HG02763 (cell line): ENCODE results near the gene EHMT2.

ENCODE experiments used
- ATAC-seq: cut with Tn5 transposase; IDR thresholded peaks from one replicate; pipeline ENCODE4 v1.9.1; 2021; ENCODE audit warnings: mild to moderate bottlenecking, moderate library complexity; ENCODE audit not compliant: unreplicated experiment

The EHMT2 gene

GRCh38 chr6:31892821-31893220 is 4.7 kb downstream of the EHMT2 start:
- ATAC-seq, result no peak

- ATAC-seq, result no peak
Measured at GRCh38 chr6:31889331-31889972, 8.0 kb downstream of the EHMT2 start.

DNA sequence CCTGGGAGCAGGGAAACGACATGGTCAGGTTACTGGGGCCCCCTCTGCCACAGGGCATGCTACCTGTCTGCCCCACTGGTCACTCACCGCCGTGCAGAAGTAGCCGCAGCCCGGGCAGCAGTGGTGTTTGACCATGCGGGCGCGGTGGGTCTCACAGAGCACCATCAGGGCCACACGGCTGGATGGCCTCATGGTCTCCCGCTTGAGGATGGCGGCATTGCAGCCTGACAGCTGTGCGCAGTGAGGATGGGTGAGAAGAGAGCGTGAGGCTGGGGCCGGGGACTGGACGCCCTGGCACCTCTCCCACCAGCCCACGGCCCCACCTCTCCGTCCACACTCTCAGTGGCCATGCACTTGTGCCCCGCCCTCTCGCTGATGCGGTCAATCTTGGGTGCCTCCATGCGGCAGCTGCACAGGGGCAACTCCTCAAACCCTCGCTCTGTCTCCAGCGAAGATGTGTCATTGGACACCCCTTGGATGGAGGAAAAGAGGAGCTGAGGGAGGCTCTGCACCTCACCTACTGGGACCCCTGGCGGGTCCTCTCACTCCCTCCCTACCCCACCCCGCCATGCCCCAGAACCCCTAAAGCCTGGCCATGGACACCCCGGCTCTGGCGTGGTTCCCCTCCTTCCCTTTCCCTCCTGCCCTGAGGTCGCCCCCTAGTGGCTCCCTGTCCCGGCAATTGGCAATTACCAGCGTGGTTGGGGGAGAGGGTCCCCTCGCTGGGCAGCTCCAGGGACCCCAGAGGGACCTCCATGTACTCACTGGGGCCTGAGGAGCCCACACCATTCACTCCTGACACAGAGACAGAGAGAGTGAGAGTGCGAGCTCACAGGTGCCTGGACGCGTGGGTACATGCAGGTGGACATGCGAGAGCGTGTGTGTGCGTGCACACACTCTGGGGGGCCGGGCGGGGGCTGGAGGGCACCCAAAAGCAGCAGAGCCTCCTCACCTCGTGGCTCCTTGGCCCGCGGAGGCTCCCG is 8.9 kb downstream of the EHMT2 start:
- ATAC-seq, result no peak

- ATAC-seq, result no peak
Measured at GRCh38 chr6:31887173-31888007, 10.1 kb downstream of the EHMT2 start.

DNA sequence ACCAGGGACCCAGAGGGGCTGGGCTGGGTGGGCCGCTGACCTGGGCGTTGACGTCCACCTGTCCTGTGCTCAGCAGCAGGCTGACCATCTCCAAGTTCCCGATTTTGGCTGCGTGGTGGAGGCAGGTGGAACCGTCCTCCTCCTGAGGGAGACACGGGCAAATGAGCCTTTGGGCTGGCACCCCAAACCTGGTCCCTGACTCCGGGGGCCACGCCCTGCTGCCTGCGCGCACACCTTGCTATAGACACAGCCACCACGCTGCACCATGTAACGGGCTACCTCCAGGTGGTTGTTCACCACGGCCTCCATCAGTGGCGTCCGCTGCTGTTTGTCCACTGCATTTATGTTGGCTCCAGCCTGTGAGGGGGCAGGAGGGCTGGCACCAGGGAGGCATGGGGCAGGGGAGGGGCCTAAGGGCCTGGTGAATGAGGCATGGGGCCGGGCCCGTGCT is 10.9 kb downstream of the EHMT2 start:
- no peak for ATAC-seq

- ATAC-seq, result no peak
Measured at GRCh38 chr6:31884528-31885035, 12.9 kb downstream of the EHMT2 start.

DNA sequence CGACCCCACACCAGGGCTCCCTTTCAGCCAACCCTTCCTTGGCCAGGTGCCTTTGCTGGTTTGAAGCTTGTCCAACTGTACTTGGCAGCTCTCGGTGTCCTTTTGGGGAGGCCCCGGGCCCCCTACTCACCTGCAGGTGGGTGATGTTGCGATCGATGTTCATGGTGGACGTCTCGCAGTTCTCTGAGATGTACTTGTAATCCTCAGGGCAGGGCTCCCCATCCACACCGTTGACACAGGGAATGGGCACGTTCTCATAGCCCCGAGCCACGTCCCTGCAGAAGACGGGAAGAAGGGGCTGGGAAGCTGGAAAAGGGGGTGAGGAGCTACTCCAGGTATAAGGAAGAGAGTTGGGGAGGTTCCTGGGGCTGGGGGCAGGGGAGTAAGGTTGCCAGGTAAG is 13.8 kb downstream of the EHMT2 start:
- ATAC-seq, result no peak

GRCh38 chr6:31882344-31882743 is 15.2 kb downstream of the EHMT2 start:
- no peak for ATAC-seq

GRCh38 chr6:31881136-31881859 is 16.2 kb downstream of the EHMT2 start:
- no peak for ATAC-seq

DNA sequence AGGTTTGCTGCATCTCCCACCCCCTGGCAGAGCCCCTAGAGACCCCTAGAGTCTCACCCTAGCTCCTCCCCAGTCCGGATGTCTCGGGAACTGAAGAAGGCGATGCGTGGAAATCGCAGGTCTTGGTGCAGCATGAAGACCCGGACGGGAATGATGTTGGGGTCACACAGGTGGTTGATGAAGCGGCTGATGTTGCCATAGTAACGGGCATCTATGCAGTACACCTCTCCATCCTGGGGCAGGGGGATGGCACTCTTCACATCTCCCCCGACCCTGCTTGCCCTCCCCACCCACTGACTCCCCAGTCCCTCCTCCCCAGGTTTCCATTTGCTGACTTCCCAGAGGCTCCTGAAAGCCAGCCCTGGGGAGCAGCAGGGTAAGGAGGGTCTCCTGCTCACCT is 16.9 kb downstream of the EHMT2 start:
- ATAC-seq, result no peak

GRCh38 chr6:31879901-31880300 is 17.6 kb downstream of the EHMT2 start:
- ATAC-seq, result no peak

DNA sequence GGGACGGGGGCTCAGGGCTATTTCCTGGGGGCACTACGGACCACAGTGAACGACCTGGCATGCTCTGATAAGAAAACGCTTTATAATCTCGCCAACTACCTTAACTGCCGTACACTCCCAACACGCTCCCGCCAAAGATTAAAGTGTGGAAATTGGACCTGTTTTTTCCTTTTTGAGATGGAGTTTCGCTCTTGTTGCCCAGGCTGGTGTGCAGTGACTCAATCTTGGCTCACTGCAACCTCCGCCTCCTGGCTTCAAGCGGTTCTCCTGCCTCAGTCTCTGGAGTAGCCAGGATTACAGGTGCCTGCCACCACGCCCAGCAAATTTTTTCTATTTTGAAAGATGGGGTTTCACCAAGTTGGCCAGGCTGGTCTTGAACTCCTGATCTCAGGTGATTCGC is 18.4 kb downstream of the EHMT2 start:
- no peak for ATAC-seq

DNA sequence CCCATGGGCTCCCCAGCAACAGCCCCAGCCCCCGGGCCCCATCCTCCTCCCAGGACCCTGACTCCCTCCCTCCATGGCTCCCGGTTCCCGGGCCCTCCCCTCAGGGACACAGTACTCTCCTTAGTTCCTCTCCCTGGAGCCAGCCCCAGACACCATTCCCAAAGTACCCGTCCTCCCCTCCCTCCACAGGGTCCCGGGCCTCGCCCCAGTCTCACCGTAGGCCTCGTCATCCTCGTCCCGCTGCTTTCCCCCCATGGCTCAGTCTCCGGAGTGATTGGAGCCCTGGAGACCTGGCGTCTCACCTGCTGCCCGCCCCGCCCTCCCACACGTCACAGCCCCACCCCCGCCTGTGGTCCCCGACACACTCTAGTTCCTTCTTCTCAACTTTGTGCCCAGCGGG is 18.8 kb downstream of the EHMT2 start, which contains the start of gene SLC44A4:
Gene SLC44A4 (minus strand): TSS at position 272 of the 400 bp plus-strand sequence. CDS start 17 bp downstream, at position 255.
- ATAC-seq, result no peak

GRCh38 chr6:31878222-31878621 is 19.3 kb downstream of the EHMT2 start:
- ATAC-seq, result no peak

- no peak for ATAC-seq
Measured at GRCh38 chr6:31877651-31878161, 19.8 kb downstream of the EHMT2 start.

DNA sequence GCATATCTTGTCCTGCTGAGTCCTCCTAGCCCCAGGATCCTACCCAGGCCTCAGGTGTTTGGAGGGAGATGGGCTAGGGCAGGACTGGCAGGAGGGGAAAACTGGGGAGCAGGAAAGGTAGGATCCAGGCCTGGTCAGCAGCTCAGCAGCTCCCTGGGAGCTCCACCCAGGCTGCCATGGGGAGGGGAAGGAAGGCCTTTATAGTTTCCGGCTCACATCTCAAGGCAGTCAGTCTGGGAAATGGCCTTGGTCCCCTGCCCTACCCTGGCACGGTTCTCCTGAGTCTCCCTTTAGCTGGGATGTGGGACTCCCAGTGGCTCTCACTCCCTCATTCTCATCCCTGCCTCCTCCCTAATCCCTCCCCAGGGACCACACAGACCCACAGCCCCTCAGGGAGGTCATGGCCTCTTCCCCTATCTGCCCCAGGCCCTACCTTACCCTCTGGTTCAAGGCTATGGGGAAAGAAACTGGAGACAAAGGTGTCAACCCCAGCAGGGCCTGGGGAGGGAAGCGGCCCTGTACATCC is 20.3 kb downstream of the EHMT2 start:
- ATAC-seq, result no peak

DNA sequence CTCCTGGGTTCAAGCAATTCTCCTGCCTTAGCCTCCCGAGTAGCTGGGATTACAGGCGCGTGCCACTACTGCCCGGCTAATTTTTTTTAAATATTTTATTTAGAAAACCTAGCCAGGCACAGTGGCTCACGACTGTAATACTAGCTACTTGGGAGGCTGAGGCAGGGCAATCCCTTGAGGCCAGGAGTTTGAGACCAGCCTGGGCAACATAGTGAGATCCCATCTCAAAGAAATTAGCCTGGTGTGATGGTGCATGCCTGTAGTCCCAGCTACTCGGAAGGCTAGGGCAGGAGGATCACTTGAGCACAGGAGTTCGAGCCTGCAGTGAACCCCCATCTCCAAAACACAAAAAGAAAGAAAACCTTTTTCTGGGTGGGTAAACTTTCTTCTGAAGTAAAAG is 21.1 kb downstream of the EHMT2 start:
- no peak for ATAC-seq

DNA sequence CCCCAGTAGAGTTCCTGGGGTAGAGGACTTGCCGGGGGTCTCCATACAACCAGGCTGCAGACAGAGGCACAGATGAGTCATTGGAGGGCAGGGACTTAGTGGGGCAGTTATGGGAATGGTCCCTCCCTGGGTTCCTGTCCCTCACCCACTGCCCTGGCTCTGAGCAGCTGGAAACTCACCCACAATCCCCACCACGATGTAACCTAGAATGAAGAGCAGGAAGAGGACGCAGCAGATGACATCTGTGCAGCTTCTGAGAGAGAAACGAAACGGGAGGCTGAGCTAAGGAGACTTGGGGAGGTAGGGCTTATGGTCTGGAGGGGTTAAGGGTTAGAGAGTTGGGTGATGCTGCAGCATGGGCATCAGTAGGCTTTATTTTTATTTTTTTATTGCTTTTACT is 21.6 kb downstream of the EHMT2 start:
- ATAC-seq, result no peak

- no peak for ATAC-seq
Measured at GRCh38 chr6:31874836-31875572, 22.5 kb downstream of the EHMT2 start.
